Osteocyte (in vitro differentiated cells): ENCODE results near the gene SLC26A8. TPM values are rescaled to one million over a fixed set of nuclear protein-coding genes. Genes with fewer than 3 reads are reported as not detected.

ENCODE experiments used
- DNase-seq: peaks from one replicate; pipeline ENCODE4 v3.0.0; 2021; ENCODE audit warnings: mixed read lengths; ENCODE audit not compliant: unreplicated experiment; ENCODE audit errors: extremely low spot score
- H3K27ac Mint-ChIP-seq: one replicate; pipeline ENCODE4 v1.8.0; 2021; ENCODE audit warnings: mild to moderate bottlenecking, mixed read lengths; ENCODE audit not compliant: unreplicated experiment
- H3K27me3 Mint-ChIP-seq: one replicate; pipeline ENCODE4 v1.8.0; 2021; ENCODE audit warnings: mixed read lengths; ENCODE audit not compliant: unreplicated experiment
- H3K36me3 Mint-ChIP-seq: one replicate; pipeline ENCODE4 v1.8.0; 2021; ENCODE audit warnings: mixed read lengths; ENCODE audit not compliant: unreplicated experiment
- H3K4me1 Mint-ChIP-seq: one replicate; pipeline ENCODE4 v1.8.0; 2021; ENCODE audit warnings: mixed read lengths; ENCODE audit not compliant: unreplicated experiment
- H3K4me3 Mint-ChIP-seq: one replicate; pipeline ENCODE4 v1.8.0; 2021; ENCODE audit warnings: mild to moderate bottlenecking, moderate library complexity, mixed read lengths; ENCODE audit not compliant: unreplicated experiment
- H3K9me3 Mint-ChIP-seq: one replicate; pipeline ENCODE4 v1.8.0; 2021; ENCODE audit warnings: mixed read lengths; ENCODE audit not compliant: unreplicated experiment
- CTCF ChIP-seq: fragments of 200-600 bp; sonication (generic); IDR thresholded peaks from 2 replicates; pipeline ENCODE4 v1.5.0; 2021; ENCODE audit warnings: antibody characterized with exemption, mild to moderate bottlenecking, moderate library complexity
- total RNA-seq: library from RNA; stranded (reverse); gene quantifications from 2 replicates; pipeline ENCODE4 v1.2.1, GENCODE V29; 2021

The SLC26A8 gene
- total RNA-seq, 1 donor from 2014 or later, result not detected

GRCh38 chr6:35967076-35967774 is 57.2 kb downstream of the SLC26A8 start:
- Mint-ChIP-seq H3K4me3 (no peak overlapping the region), H3K27me3 (peaks cover 26% of the 10 kb centered on the region), H3K4me1 (no peaks in the 10 kb centered on the region), H3K9me3 (no peaks in the 10 kb centered on the region), H3K27ac (no peak overlapping the region), H3K36me3 (no peaks in the 10 kb centered on the region)
- TF ChIP-seq CTCF, result no peak
- no peak for DNase-seq

GRCh38 chr6:35962779-35963560 is 61.5 kb downstream of the SLC26A8 start:
- TF ChIP-seq CTCF, result no peak
- Mint-ChIP-seq H3K27ac (no peak overlapping the region), H3K4me3 (no peak overlapping the region), H3K36me3 (no peaks in the 10 kb centered on the region), H3K9me3 (no peaks in the 10 kb centered on the region), H3K27me3 (peaks cover 58% of the 10 kb centered on the region), H3K4me1 (no peaks in the 10 kb centered on the region)
- DNase-seq, result no peak

GRCh38 chr6:35960187-35960586 is 64.3 kb downstream of the SLC26A8 start:
- TF ChIP-seq CTCF, result no peak
- Mint-ChIP-seq H3K4me1 (no peaks in the 10 kb centered on the region), H3K36me3 (no peaks in the 10 kb centered on the region), H3K4me3 (no peak overlapping the region), H3K27me3 (peaks cover 49% of the 10 kb centered on the region), H3K9me3 (no peaks in the 10 kb centered on the region), H3K27ac (no peak overlapping the region)
- DNase-seq, result no peak

GRCh38 chr6:35955970-35956369 is 68.5 kb downstream of the SLC26A8 start:
- peaks cover 29% of the 10 kb centered on the region for H3K27me3 Mint-ChIP-seq

More at GRCh38 chr6:35955970-35956369, 68.5 kb downstream of the SLC26A8 start:
- Mint-ChIP-seq H3K4me3 (no peak overlapping the region), H3K9me3 (no peaks in the 10 kb centered on the region), H3K4me1 (peaks cover 2% of the 10 kb centered on the region), H3K36me3 (no peaks in the 10 kb centered on the region), H3K27ac (no peak overlapping the region)
- peak; percentile 37 for TF ChIP-seq CTCF
- no peak for DNase-seq
